ENCODE results near the gene ZFP92.

The ZFP92 gene

GRCh38 chrX:153408871-153409351, 2.4 kb upstream of the ZFP92 start:
- no peak for DNase-seq (ENCODE audit: low read depth in 2 of 2)

DNA sequence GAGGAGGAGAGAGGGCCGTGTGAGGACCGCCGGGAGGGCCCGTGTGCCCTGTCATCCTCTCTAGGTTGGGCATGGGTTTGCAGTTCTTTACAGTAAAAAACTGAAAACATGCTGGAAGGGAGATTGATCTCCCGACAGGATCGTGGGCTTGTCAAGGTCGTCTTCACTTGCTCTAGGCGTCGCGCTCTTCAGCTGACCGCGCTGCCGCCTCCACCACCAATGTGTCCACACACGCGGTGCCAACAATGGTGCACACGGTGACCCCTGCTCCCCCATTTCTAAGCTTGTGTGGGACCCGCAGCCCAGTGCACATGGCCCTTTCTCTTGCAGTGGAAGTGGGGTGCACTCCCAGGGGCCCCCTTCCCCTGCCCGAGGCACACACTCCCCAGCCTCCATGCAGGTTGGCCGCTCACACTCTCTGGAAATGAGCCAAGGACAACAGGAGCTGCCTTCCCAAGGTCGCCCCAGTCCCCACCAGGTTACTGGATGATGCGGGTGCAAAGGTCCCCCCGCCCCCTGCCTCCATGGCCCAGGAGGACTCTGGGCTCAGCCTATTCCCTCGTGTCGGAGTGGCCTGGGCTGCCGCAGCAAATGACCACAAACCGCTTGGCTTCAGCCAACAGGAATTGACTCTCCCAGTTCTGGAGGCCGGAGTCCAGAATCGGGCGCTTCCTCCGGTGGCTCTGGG, 1.7 kb upstream of the ZFP92 start:
- DNase-seq (ENCODE audit: low read depth in 2 of 2) = no peak

GRCh38 chrX:153410373-153410772, 899 bp upstream of the ZFP92 start:
- no peak for DNase-seq (ENCODE audit: low read depth in 2 of 2)

DNA sequence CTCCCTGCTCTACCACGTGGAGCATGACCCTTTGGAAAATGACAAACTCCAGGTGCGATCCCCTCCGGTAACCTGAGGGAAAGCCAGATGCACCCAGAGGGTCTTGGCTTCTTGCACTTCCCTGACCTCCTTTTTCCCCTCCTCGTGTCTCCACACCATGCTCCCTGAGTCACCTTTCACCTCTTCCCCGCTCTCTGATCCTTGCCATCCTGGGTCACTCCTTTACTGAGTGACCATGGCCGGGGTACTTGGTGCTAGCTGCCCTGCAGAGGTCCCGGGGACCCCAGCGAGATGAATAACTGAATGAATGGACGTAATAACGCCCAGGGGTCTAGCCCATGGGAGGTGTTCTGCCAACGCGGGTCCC, 401 bp upstream of the ZFP92 start:
- DNase-seq (ENCODE audit: low read depth in 2 of 2) = no peak

DNA sequence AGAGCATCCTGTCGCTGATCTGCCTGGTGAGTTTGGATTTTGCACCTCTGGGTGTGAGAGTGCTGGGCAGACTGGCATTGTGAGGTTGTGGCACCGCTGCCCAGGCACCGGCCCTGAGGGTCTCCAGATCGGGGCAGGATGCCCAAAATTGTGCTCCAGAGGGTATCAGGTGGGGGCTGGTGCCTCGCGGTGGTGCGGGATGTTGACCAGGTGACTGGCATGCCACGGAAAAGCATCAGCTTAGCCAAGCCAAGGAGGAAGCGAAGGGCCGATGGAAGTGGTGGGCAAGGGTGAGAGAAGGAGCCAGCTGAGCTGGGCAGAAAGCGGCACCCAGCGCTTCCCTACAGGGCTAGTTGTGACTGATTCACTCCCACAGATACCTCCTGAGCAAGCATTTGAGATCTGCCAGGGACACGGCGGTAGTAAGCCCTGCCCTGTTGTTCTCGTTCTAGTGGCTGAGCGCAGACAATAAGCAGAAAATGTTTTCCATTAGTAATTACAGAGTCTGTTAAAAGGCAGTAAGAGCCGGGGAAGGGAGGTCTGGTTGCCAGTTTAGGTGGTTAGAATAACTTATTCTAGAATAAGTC, 809 bp downstream of the ZFP92 start:
- no peak for DNase-seq (ENCODE audit: low read depth in 2 of 2)

- DNase-seq (ENCODE audit: low read depth in 2 of 2) = no peak
Observed at GRCh38 chrX:153412746-153413720, 1.8 kb downstream of the ZFP92 start.

DNA sequence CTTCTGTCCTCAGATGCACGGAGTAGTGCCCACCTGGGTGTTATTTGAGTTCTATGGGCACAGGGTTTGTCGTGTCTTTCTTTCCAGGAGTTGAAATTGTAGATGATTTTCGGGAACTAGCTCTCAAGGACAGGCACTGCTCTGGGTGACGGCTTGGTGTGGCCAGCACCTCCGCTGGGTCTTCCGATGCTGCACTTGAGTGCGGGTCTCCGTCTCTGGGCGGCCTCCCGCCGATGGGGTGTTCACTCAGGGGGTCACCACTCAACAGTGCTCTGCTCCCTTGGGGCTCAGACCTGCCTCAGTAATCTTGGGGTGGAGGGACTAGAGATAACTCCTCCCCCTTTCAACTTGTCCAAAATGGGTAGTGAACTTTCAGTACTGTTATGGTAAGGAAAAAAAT, 2.5 kb downstream of the ZFP92 start:
- no peak for DNase-seq (ENCODE audit: low read depth in 2 of 2)

DNA sequence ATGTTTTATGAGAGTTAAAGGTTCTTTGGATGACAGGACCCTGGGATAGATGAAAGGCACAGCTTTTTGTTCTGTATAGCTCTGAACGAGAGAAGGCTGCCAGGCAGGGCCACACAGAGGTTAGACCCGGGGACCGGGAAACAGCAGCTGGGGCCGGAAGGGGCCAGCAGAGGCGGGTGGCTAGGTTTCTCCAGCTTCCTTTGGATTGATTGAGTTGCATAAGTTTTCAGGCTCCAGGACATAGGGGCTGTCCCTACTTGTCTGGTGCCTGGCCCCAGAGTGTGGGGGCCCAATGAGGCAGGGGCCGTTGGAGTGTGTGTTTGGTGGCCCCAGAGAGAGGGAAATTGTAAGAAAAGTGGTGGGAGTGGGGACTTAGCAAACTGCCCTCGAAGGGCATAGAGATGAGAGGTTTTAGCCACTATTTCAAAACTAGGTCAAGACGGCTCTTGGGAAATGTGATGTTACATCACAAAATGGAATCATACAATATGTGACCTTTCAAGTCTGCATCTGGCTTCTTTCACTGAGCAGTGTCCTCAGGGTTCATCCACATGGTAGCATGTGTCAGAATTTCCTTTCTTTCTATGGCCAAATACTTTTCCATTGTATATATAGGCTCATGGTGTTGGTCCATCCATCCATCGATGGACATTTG, 3.7 kb downstream of the ZFP92 start:
- DNase-seq (ENCODE audit: low read depth in 2 of 2) = no peak

DNA sequence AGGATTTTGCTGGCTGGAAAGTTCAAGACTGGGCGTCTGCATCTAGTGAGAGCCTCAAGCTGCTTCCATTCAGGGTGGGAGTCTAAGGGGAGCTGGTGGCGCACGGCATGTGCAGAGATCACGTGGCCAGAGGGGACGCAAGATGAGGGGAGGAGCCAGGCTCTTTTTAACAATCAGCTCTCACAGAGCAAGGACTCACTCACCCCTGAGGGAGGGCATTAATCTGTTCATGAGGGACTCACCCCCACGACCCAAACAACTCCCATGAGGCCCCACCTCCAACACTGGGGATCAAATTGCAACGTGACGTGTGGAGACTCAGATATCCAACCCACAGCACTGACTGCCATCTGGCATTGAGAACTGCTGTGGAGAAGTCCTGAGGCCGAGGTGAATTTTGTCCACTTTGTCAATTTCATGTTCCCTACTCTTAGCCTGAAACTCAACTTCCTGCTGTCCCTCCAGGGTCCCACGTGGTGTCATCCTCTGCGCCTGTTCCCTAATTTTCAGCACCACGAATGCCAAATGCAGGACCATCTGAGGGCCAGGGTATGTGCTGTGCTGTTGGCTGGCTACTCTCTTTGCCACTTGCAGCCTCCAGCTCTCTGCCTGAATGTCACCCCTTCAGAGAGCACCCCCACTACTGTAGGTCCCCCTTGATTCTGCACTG, 5.6 kb downstream of the ZFP92 start:
- DNase-seq (ENCODE audit: low read depth in 2 of 2) = no peak

DNA sequence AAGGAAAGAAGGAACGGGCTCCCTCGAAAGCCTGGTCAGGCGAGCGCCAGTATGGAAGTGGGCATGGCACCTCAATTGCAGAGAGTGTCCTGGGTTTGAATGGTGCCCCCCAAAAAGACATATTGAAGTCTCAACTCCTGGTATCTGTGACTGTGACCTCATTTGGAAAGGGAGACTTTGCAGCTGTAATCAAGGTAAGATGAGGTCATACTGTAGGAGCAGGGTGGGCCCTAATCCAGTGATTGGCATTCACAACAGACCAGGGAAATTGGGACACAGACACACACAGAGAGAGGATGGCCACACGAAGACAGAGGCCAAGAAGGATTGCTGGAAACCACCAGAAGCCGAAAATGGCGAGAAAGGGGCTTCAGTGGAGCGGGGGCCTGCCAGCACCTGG, 6.4 kb downstream of the ZFP92 start:
- DNase-seq (ENCODE audit: low read depth in 2 of 2) = no peak

GRCh38 chrX:153420851-153421599, 9.8 kb downstream of the ZFP92 start:
- DNase-seq (ENCODE audit: low read depth in 2 of 2) = no peak

GRCh38 chrX:153421856-153422255, 10.6 kb downstream of the ZFP92 start:
- no peak for DNase-seq (ENCODE audit: low read depth in 2 of 2)

GRCh38 chrX:153423652-153424051, 12.4 kb downstream of the ZFP92 start:
- DNase-seq (ENCODE audit: low read depth in 2 of 2) = no peak

- DNase-seq (ENCODE audit: low read depth in 2 of 2) = no peak
Observed at GRCh38 chrX:153426204-153426603, 14.9 kb downstream of the ZFP92 start.

DNA sequence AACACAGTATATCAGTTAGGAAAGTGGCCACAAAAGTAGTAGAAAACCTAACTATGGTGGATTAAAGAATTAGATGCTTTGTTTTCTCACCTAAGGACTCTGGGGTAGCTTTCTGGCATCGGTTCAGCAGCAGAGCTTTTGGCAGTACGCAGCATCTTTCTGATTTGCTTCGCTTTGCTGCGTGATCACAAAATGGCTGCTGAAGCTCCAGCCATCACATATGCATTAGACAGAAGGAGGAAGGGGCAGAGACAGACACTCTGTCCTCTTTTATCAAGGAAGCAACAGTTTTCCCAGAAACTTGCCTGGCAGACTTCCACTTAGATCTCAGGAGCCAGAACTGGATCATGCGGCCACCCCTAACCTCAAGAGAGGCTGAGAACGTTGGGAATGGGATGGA, 19.5 kb downstream of the ZFP92 start:
- no peak for DNase-seq (ENCODE audit: low read depth in 2 of 2)

- no peak for DNase-seq (ENCODE audit: low read depth in 2 of 2)
Observed at GRCh38 chrX:153433161-153433680, 21.9 kb downstream of the ZFP92 start.

- no peak for DNase-seq (ENCODE audit: low read depth in 2 of 2)
Observed at GRCh38 chrX:153433781-153434285, 22.6 kb downstream of the ZFP92 start.

- no peak for DNase-seq (ENCODE audit: low read depth in 2 of 2)
Observed at GRCh38 chrX:153434801-153435200, 23.5 kb downstream of the ZFP92 start.

DNA sequence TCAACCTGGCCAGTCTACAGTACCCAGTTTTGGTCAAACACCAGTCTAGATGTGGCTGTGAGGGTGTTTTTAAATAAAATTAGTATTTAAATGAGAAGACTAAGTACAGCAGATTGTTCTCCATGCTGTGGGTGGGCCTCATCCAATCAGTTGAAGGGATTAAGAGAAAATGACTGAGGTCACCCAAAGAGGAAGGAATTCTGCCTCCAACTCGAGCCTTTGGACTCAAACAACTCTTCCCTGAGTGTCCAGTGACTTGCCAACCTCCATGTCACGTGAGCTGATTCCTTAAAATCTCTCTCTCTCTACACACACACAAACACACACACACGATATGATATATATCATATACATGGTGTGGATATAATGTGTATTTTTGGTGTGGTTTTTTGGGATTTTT, 24.6 kb downstream of the ZFP92 start:
- DNase-seq (ENCODE audit: low read depth in 2 of 2) = no peak

GRCh38 chrX:153438532-153438931, 27.3 kb downstream of the ZFP92 start:
- no peak for DNase-seq (ENCODE audit: low read depth in 2 of 2)

Measured in stimulated activated CD8-positive, alpha-beta memory T cell treated with anti-CD3 and anti-CD28 coated beads, Interleukin-2, amount 100 ng/mL, for 1 hour (primary cell).